Heart left ventricle (tissue), 16 donors: ENCODE data around the gene PATE2. TPM values are rescaled to one million over a fixed set of nuclear protein-coding genes. Genes with fewer than 3 reads are reported as not detected.

Experiments used
- ATAC-seq, 4 donors: fragments of 200-7000 bp; cut with Tn5 transposase; one replicate each; pipeline ENCODE4 v1.9.1; 2020 to 2022; ENCODE audit warnings: moderate library complexity in 4 of 4, mild to moderate bottlenecking in 3 of 4, moderate number of reproducible peaks in 1 of 4
- DNase-seq, 5 donors: peaks; one replicate each; pipeline ENCODE4 v3.0.0-alpha.2; 2020
- H3K27ac ChIP-seq, 12 donors: fragments of 200-600 bp; sonication (generic) in 4 of 12; one replicate each; pipeline versions ENCODE4 v1.5.0 to v1.8.0; 2016 to 2022; ENCODE audit warnings: mild to moderate bottlenecking in 2 of 12
- H3K27me3 ChIP-seq, 9 donors: fragments of 200-600 bp; sonication (generic) in 2 of 9; one replicate each; pipeline versions ENCODE4 v1.5.1 to v1.8.0; 2016 to 2022; ENCODE audit warnings: mild to moderate bottlenecking in 3 of 9
- H3K36me3 ChIP-seq, 9 donors: fragments of 200-600 bp; sonication (generic) in 2 of 9; one replicate each; pipeline versions ENCODE4 v1.5.0 to v1.8.0; 2018 to 2022; ENCODE audit warnings: mild to moderate bottlenecking in 2 of 9
- H3K4me1 ChIP-seq, 12 donors: fragments of 200-600 bp; sonication (generic) in 4 of 12; one replicate each; pipeline versions ENCODE4 v1.5.0 to v1.8.0; 2016 to 2022; ENCODE audit warnings: mild to moderate bottlenecking in 3 of 12
- H3K4me3 ChIP-seq, 12 donors: fragments of 200-600 bp; sonication (generic) in 4 of 12; one replicate each; pipeline versions ENCODE4 v1.5.0 to v1.8.0; 2017 to 2022; ENCODE audit warnings: mild to moderate bottlenecking in 9 of 12, moderate library complexity in 4 of 12
- H3K9me3 ChIP-seq, 12 donors: fragments of 200-600 bp; sonication (generic) in 4 of 12; one replicate each; pipeline versions ENCODE4 v1.5.0 to v1.8.0; 2016 to 2022; ENCODE audit warnings: mild to moderate bottlenecking in 1 of 12
- CTCF ChIP-seq, 12 donors: fragments of 200-600 bp; sonication (generic) in 4 of 12; IDR thresholded peaks; one replicate each; pipeline versions ENCODE4 v1.5.0 to v1.8.0; 2018 to 2022; ENCODE audit warnings: antibody characterized with exemption in 12 of 12, mild to moderate bottlenecking in 5 of 12
- POLR2A ChIP-seq, 2 donors: fragments of 450-650 bp; IDR thresholded peaks; one replicate each; pipeline ENCODE4 v1.6.1; 2017; ENCODE audit warnings: antibody characterized with exemption in 2 of 2, mild to moderate bottlenecking in 2 of 2, moderate library complexity in 2 of 2
- WGBS, 4 donors: extraction: QIAGEN DNeasy Blood & Tissue Kit in 2 of 4; methylation state at CpG; one replicate each; pipeline versions ENCODE4 v1.1.5 to v1.1.7; 2013 to 2018; 5-methylcytosine and 5-hydroxymethylcytosine counted together
- intact Hi-C, 10 donors: fragments of 100-400 bp; cut with DNase I; formaldehyde crosslinking; loops; one replicate each; pipeline versions ENCODE4 v1.11.1 to v1.14.2; 2022
- polyA plus RNA-seq, 2 donors: library from polyadenylated mRNA; stranded (reverse); fragments of 200-250 nt; gene quantifications; one replicate each; pipeline ENCODE4 v1.2.3, GENCODE V29; 2013
- total RNA-seq, 9 donors: library from RNA; depleted of rRNA in 2 of 9; stranded (reverse); fragments of >200 nt in 2 of 9; fragmentation: NEBNext Ultra II Directional in 3 of 9; extraction: Animal tissue kit (Norgen Biotek cat#: 25700) in 3 of 9; gene quantifications; one replicate each; pipeline versions ENCODE4 v1.1.0 to v1.2.4, GENCODE V29; 2016 to 2023
- donor health status: ischemic (EF 13 %, LVEDD 7.1; RV severe dilation, severe dysfunction).
- donor health status: healthy with polysubstance abuse.
- donor health status: DM: no; HTN: yes; CAD: no.
- donor health status: DM: no; HTN: no; CAD: no.
- donor health status: ischemic (EF 25% LVEDD 6.9; RV normal size, moderate dysfunction).
- donor health status: ischemic (EF 25% LVEDD 5.7; RV mildly dilated, moderate dysfunction).
- donor health status: healthy.
- donor health status: DM: yes; HTN: yes; CAD: no.
- donor health status: ischemic (EF 35%, LVEDD 5.7; RV mildly dilated, moderate dysfunction).
- donor health status: nonischemic (EF 11% LVEDD 7.7; RV severe dilation, severe dysfunction).
- donor health status: DM: yes; HTN: yes; CAD: no.
- donor health status: PGD.
- donor health status: ischemic (EF 29% LVEDD 5.4; RV normal size, mild dysfunction).
- donor health status: nonischemic (EF 23%, LVEDD 6.1; RV moderate dilation, normal function).

PATE2 gene
- total and polyA plus RNA-seq, 11 donors: not detected

GRCh38 chr11:125777309-125777708, 1.3 kb downstream of the PATE2 start:
- ATAC-seq: no peak
- WGBS, 4 donors: 41 to 53% (median 45%) methylated on average over 5 of the region's 5 CpGs
- H3K4me3 ChIP-seq: no peak overlapping the region

GRCh38 chr11:125773516-125773915, 5.1 kb downstream of the PATE2 start:
- no peaks in the 10 kb centered on the region for H3K36me3 ChIP-seq
- DNase-seq (no peak), ATAC-seq (peak in 2 of 4 donors; percentile 61 to 78)
- H3K9me3 ChIP-seq: no peaks in the 10 kb centered on the region
- no peak overlapping the region for H3K4me3 ChIP-seq
- TF ChIP-seq POLR2A (IDR thresholded peaks at IDR 0.05) (no peak), CTCF (IDR thresholded peaks at IDR 0.05) (no peak)
- intact Hi-C loops: no loop called here
- no peaks in the 10 kb centered on the region for H3K4me1 ChIP-seq
- no peak overlapping the region for H3K27ac ChIP-seq
- H3K27me3 ChIP-seq: no peaks in the 10 kb centered on the region
- WGBS, 4 donors: 63 to 70% (median 67%) methylated on average over 3 of the region's 3 CpGs

More at GRCh38 chr11:125777309-125777708, 1.3 kb downstream of the PATE2 start:
- H3K4me1 ChIP-seq: no peaks in the 10 kb centered on the region
- no peak overlapping the region for H3K27ac ChIP-seq
- no peak for DNase-seq
- intact Hi-C loops: no loop called here
- H3K27me3 ChIP-seq: no peaks in the 10 kb centered on the region
- no peaks in the 10 kb centered on the region for H3K36me3 ChIP-seq
- H3K9me3 ChIP-seq: no peaks in the 10 kb centered on the region
- TF ChIP-seq POLR2A (IDR thresholded peaks at IDR 0.05) (no peak), CTCF (IDR thresholded peaks at IDR 0.05) (no peak)

GRCh38 chr11:125772834-125773505, 5.7 kb downstream of the PATE2 start:
- WGBS, 4 donors: 58 to 70% (median 63%) methylated on average over 3 of the region's 3 CpGs
- no peak overlapping the region for H3K27ac ChIP-seq
- DNase-seq (no peak), ATAC-seq (peak in 2 of 4 donors; percentile 51 to 59)
- no peaks in the 10 kb centered on the region for H3K9me3 ChIP-seq
- TF ChIP-seq CTCF (IDR thresholded peaks at IDR 0.05): no peak
- TF ChIP-seq POLR2A (IDR thresholded peaks at IDR 0.05): no peak
- H3K4me3 ChIP-seq: no peak overlapping the region
- H3K27me3 ChIP-seq: peaks cover 0 to 5% (median 0%) of the 10 kb centered on the region in 9 donors
- no peaks in the 10 kb centered on the region for H3K36me3 ChIP-seq
- intact Hi-C loops: no loop called here
- no peaks in the 10 kb centered on the region for H3K4me1 ChIP-seq

GRCh38 chr11:125770583-125770982, 8.0 kb downstream of the PATE2 start:
- intact Hi-C loops: no loop called here
- WGBS, 4 donors: 71 to 82% (median 77%) methylated on average over 2 of the region's 2 CpGs
- Histone ChIP-seq H3K36me3 (no peaks in the 10 kb centered on the region), H3K9me3 (no peaks in the 10 kb centered on the region), H3K27me3 (peaks cover 0 to 12% (median 0%) of the 10 kb centered on the region in 9 donors), H3K27ac (no peak overlapping the region), H3K4me3 (no peak overlapping the region), H3K4me1 (no peaks in the 10 kb centered on the region)
- no peak for DNase-seq
- no peak for TF ChIP-seq CTCF (IDR thresholded peaks at IDR 0.05)
- no peak for TF ChIP-seq POLR2A (IDR thresholded peaks at IDR 0.05)
- ATAC-seq: no peak
